Measurements from ENCODE around the gene OR10A6.

DNA sequence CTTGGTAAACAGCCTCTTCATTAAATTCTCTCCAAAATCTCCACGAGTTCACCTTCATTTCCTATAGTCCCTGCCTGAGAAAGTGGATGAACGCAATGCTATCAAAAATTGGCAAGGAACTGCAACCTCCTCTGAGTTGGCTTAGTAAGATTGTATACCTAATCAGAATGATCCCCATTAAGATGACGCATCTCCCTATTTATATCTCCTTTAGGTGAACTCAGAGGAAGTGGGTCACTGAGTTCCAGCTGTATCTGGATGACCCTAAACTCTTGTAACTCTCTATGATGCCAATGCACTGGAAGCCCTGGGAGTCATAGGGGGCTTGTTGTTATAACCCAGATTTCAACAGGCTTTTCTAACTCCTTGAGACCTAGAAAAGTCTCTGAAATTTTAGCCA is 48.2 kb downstream of the OR10A6 start:
- TF ChIP-seq FOSL2 (IDR thresholded peaks at IDR 0.05; ENCODE audit: borderline replicate concordance, low read depth) (no peak), NRF1 (IDR thresholded peaks at IDR 0.05; ENCODE audit: low read depth, low read length) (no peak), RCOR1 (IDR thresholded peaks at IDR 0.05; ENCODE audit: low read length) (no peak), MXI1 (IDR thresholded peaks at IDR 0.05; ENCODE audit: low read depth, low read length) (no peak), SMC3 (IDR thresholded peaks at IDR 0.05; ENCODE audit: low read depth, low read length) (no peak)
- TF ChIP-seq, protein P1, sequence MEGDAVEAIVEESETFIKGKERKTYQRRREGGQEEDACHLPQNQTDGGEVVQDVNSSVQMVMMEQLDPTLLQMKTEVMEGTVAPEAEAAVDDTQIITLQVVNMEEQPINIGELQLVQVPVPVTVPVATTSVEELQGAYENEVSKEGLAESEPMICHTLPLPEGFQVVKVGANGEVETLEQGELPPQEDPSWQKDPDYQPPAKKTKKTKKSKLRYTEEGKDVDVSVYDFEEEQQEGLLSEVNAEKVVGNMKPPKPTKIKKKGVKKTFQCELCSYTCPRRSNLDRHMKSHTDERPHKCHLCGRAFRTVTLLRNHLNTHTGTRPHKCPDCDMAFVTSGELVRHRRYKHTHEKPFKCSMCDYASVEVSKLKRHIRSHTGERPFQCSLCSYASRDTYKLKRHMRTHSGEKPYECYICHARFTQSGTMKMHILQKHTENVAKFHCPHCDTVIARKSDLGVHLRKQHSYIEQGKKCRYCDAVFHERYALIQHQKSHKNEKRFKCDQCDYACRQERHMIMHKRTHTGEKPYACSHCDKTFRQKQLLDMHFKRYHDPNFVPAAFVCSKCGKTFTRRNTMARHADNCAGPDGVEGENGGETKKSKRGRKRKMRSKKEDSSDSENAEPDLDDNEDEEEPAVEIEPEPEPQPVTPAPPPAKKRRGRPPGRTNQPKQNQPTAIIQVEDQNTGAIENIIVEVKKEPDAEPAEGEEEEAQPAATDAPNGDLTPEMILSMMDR (IDR thresholded peaks at IDR 0.05): no peak
